A673 (cell line): ENCODE data around the gene CHAF1A.

ENCODE experiments used
- EZH2 ChIP-seq: fragments of 200-600 bp; sonication (generic); IDR thresholded peaks from 2 replicates; pipeline ENCODE4 v1.6.1; 2017; ENCODE audit warnings: borderline replicate concordance, low read depth, mild to moderate bottlenecking, mixed read lengths, antibody characterized with exemption, low read length; ENCODE audit not compliant: poor library complexity, severe bottlenecking
- TF ChIP-seq, protein P1 (sequence below): fragments of 300-800, 200-600 bp; sonication (generic); conservative IDR thresholded peaks from 2 replicates; pipeline ENCODE4 v1.5.1; 2017; ENCODE audit warnings: low read depth, mild to moderate bottlenecking, antibody characterized with exemption, low read length, moderate library complexity, mixed read lengths

DNA sequence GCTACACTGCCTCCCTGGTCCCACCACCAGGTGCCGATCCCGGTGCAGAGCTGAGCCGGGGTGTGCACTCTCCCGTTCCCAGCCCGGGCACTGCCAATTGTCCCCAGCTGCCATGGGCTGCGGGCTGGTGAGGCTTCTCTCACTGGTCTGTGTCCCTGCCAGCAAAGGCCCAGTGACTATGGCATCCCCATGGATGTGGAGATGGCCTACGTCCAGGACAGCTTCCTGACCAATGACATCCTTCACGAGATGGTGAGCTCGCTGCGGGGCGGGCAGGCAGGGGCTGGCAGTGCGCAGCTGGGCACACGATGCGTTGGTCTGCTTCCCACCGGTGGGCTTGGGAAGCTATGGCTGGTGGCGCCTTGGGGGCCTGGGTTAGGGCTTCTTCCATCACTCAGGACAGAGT lies 44.5 kb upstream of the CHAF1A start:
- TF ChIP-seq, protein P1, sequence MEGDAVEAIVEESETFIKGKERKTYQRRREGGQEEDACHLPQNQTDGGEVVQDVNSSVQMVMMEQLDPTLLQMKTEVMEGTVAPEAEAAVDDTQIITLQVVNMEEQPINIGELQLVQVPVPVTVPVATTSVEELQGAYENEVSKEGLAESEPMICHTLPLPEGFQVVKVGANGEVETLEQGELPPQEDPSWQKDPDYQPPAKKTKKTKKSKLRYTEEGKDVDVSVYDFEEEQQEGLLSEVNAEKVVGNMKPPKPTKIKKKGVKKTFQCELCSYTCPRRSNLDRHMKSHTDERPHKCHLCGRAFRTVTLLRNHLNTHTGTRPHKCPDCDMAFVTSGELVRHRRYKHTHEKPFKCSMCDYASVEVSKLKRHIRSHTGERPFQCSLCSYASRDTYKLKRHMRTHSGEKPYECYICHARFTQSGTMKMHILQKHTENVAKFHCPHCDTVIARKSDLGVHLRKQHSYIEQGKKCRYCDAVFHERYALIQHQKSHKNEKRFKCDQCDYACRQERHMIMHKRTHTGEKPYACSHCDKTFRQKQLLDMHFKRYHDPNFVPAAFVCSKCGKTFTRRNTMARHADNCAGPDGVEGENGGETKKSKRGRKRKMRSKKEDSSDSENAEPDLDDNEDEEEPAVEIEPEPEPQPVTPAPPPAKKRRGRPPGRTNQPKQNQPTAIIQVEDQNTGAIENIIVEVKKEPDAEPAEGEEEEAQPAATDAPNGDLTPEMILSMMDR: no peak
- no peak for TF ChIP-seq EZH2
